AG10803 (cell line): Measurements from ENCODE around the gene HOXC12.
A peak's percentile ranks its signal among the peaks of the same experiment; 100 is the strongest.

Experiments
- DNase-seq: peaks from one replicate; pipeline ENCODE4 v3.0.0; 2010; ENCODE audit warnings: low read depth
- H3K4me3 ChIP-seq: 2 replicates; pipeline ENCODE4 v1.5.1; 2011; ENCODE audit warnings: mild to moderate bottlenecking, low read length, control low read depth
- CTCF ChIP-seq: conservative IDR thresholded peaks from 2 replicates; pipeline ENCODE4 v1.5.1; 2011; ENCODE audit warnings: mild to moderate bottlenecking, low read length, control low read depth, inconsistent platforms

The HOXC12 gene

GRCh38 chr12:53980104-53980801 lies 25.6 kb downstream of the HOXC12 start:
- DNase-seq, result peak; percentile 67
- H3K4me3 ChIP-seq, result peak overlapping the region; percentile 80
- no peak for TF ChIP-seq CTCF

- H3K4me3 ChIP-seq, result peak overlapping the region; percentile 80
- no peak for TF ChIP-seq CTCF
- DNase-seq, result no peak
Measured at GRCh38 chr12:53980802-53981496, 26.2 kb downstream of the HOXC12 start.

GRCh38 chr12:53981634-53982565 lies 27.2 kb downstream of the HOXC12 start:
- DNase-seq, result peak; percentile 71
- peak overlapping the region; percentile 80 for H3K4me3 ChIP-seq
- TF ChIP-seq CTCF, result peak; percentile 33

GRCh38 chr12:53982648-53983567 lies 28.2 kb downstream of the HOXC12 start:
- TF ChIP-seq CTCF, result no peak
- DNase-seq, result peak; percentile 9
- peak overlapping the region; percentile 80 for H3K4me3 ChIP-seq

GRCh38 chr12:53983568-53983949 lies 28.9 kb downstream of the HOXC12 start:
- peak; percentile 43 for DNase-seq
- TF ChIP-seq CTCF, result no peak
- peak overlapping the region; percentile 80 for H3K4me3 ChIP-seq

GRCh38 chr12:53983950-53984572 lies 29.4 kb downstream of the HOXC12 start:
- no peak for TF ChIP-seq CTCF
- H3K4me3 ChIP-seq, result peak overlapping the region; percentile 80
- DNase-seq, result peak; percentile 40
